Activated effector memory CD4-positive, alpha-beta T cell treated with Interleukin-2 at 50 U/mL for 16 hours (primary cell): ENCODE data around the gene MRPS18B.

Experiments
- DNase-seq: peaks from one replicate; pipeline ENCODE4 v3.0.0-alpha.2; 2020

Gene MRPS18B

DNA sequence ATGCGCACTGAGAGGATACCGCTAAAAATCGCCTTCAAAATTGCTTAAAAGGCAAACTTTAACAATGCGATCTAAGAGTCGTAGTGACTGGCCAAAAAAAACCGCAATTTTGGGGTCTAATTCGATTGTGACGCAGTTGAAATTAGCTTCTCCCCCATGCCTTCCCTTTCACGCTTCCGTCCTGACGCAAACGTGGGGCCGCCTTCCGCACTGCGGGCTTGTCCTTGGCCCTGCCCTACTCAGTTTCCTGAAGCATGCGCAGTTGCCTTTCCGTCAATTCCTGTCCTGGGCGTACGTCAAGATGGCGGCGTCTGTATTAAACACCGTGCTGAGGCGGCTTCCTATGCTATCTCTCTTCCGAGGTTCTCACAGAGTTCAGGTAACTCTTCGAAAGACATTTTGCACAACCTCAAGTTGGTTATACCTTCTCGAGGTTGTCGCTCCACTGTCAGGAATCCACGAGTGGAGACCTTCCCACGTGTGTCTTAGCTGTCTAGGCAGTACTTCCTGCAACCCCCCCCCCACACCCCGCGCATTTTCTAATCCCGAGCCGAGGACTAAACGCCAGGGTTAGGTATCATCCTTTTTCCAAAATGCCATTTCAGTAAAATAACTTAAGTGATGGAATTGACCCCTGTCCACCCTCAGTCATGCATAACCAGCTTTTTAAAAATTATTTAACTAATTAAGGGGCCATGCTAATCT, at the start of gene MRPS18B:
TSS of gene MRPS18B (plus strand) at position 276 of the 705 bp plus-strand sequence. CDS start at position 302, 26 bp downstream.
- peak; percentile 96 for DNase-seq

DNA sequence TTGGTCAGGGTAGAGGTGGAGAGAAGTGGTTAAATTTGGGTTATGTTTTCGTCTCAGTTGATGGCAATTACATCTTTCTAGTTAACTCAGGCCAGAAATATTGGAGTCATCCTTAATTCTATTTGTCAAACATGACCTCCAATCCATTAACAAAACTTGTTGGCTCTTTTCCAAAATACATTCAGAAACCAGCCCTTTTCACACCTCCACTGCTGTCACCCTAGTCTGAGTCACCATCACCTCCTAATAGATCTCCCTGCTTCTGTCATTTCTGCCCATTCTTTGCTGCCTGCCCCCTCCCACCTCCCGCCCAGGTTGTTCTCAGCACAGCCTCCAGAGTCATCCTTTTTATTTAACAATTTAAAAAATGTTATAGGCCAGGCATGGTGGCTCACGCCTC, 49.4 kb upstream of the MRPS18B start:
- no peak for DNase-seq

DNA sequence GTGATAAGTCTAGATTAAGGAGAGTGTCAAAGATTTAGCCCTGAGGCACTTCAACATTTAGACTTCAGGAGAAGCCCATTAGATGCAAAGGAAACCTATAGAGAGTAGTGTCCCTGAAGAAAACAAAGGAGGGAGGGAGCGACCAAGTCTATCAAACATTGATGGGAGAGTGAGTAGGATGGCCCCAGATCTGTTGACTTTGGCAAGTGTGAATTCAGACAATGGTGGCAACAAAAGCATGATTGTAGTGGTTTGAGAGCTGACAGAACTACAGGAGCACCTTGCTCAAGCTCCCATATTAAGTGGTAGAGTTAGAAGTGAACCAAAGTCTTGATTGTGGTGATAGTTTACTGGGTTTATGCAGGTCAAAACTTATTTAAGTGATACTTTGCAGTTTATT, 47.4 kb upstream of the MRPS18B start:
- DNase-seq = no peak

DNA sequence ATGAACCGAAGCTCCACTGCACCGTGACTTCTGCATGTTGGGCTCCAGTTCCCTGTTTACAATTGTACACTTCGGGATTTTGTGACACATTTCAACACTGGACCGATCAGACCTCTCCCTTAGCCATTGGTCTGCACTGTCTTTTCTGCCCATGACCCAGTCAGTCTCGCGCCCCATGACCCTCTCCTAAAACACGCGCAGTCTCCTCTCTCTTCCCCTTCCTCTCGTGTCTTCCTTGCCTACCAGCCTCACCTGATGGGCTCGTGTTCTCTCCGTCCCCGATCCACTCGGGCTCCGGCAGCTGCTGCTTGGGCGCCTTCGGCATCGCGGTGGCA, 46.9 kb upstream of the MRPS18B start:
- DNase-seq = no peak

DNA sequence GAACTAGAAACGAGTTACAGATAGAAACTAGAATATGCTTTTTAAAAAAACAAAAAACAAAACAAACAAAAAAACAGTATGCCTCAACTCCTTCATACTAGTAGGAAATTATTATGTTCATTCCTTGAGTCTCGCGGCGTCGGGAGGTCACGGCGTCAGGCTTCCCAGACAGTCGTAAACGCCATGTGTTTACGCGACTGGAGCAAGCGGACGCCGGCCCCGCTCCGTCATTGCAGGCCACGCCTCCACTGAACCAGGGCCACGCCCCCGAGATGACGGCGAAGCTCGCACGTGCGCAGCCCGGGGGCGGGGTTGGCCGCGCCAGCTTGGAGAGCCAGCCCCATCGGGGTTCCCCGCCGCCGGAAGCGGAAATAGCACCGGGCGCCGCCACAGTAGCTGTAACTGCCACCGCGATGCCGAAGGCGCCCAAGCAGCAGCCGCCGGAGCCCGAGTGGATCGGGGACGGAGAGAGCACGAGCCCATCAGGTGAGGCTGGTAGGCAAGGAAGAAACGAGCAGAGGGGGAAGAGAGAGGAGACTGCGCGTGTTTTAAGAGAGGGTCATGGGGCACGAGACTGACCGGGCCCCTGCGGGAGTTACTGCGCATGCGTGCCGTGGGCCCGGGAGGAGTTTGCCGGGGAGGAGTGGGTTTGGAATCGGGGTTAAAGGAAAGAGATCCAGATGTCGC, 46.4 kb upstream of the MRPS18B start, which contains the start of gene ABCF1:
TSS of gene ABCF1 (plus strand) at position 368 of the 687 bp plus-strand sequence. CDS start at position 414, 46 bp downstream.
- DNase-seq = peak; percentile 99

DNA sequence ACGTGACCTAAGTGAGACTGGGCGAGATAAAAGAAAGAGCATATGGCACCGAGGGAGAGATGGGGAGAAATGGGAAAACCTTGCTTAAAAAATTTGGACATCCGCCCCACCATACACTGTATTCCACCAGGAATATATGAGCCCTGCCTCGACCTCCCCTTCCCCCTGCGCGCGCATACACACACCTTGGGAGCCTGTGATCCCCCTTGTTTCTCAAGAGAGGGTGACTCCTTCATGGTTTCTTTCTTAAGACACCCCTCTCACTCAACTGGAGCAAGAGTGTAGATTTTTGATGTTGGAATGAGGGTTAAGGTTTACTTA, 45.9 kb upstream of the MRPS18B start:
- DNase-seq = no peak

DNA sequence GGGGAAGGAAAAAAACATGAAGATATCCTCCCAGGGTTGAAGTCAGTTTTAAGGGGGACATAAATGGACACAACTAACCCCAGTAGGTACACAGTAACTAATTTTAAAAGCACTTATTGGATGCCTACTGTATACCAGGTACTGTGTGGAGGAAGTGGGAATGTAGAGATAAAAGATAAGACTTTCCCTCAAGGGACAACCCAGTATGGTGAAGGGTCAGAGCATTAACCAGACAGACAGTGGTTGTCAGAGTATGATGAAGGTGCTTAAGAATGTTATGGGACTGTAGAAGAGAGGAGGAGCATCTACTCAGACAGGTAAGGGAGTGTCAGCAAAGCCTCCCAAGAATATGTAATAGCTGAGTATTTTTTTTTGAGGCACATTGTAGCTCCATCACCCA, 45.5 kb upstream of the MRPS18B start:
- DNase-seq = no peak

DNA sequence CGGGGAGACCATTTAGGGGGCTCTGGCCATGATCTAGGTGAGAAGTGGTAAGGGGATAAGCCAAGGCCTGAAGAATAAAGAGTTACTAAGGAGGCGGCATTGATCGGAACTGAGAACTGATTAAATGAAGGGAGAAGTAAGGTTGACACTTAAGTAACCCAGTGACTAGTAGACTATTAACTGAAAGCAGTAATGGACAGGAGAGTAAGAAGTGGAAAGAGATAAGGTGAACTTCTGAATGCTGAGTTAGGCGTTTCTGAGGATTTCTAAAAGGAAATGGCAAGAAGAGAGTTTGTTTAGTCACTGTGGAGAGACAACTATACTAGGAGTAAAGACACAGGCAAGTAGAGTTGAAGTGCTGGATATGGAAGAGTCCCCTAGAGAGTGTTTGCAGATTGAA, 44.5 kb upstream of the MRPS18B start:
- no peak for DNase-seq

DNA sequence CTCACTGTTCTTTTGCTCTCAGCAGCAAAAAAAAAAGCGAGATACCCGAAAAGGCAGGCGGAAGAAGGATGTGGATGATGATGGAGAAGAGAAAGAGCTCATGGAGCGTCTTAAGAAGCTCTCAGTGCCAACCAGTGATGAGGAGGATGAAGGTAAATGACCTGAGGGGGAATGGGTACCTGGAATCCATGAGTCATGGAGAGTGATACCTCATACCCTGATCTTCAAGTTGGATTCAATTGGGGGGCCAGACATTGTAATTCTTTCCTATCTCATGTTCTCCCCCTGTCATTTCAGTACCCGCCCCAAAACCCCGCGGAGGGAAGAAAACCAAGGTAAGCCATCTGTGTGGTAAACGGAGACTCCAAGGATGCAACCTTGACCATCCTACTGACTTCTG, 39.6 kb upstream of the MRPS18B start:
- no peak for DNase-seq

DNA sequence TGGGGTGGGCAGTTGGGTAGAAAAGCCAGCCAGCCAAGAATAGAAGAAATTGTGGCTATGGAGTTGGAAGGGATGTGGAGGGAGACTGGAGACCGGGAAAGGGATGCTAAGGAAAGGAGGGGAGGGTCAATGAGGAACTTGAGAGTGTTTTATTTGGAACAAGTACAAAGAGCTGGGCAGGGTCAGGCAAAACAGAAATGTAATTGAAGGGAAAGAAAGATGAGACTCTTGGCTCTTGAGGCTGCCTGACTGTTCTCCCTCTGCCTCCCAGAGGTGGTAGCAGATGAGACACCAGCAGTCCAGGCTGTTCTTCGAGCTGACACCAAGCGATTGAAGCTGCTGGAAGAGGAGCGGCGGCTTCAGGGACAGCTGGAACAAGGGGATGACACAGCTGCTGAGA, 33.7 kb upstream of the MRPS18B start:
- no peak for DNase-seq

DNA sequence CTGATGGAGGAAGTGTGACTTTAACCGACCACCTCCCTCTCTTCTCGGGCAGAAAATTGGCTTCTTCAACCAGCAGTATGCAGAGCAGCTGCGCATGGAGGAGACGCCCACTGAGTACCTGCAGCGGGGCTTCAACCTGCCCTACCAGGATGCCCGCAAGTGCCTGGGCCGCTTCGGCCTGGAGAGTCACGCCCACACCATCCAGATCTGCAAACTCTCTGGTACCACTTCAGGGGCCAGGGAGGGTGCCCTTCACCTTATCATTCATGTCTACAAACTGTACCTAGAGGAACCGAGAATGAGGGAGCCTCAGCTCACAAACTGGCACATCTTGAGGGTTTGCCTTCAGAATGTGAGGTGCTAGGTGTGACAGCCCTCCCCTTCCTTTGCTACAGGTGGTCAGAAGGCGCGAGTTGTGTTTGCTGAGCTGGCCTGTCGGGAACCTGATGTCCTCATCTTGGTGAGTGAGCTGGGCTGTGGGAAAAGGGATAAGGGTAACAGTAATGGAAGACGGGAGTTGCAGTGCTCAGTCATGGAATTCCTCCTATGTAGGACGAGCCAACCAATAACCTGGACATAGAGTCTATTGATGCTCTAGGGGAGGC, 27.8 kb upstream of the MRPS18B start:
- no peak for DNase-seq

DNA sequence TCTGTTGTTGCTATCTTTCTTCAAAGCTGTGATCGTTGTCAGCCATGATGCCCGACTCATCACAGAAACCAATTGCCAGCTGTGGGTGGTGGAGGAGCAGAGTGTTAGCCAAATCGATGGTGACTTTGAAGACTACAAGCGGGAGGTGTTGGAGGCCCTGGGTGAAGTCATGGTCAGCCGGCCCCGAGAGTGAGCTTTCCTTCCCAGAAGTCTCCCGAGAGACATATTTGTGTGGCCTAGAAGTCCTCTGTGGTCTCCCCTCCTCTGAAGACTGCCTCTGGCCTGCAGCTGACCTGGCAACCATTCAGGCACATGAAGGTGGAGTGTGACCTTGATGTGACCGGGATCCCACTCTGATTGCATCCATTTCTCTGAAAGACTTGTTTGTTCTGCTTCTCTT, 27.1 kb upstream of the MRPS18B start:
- no peak for DNase-seq

DNA sequence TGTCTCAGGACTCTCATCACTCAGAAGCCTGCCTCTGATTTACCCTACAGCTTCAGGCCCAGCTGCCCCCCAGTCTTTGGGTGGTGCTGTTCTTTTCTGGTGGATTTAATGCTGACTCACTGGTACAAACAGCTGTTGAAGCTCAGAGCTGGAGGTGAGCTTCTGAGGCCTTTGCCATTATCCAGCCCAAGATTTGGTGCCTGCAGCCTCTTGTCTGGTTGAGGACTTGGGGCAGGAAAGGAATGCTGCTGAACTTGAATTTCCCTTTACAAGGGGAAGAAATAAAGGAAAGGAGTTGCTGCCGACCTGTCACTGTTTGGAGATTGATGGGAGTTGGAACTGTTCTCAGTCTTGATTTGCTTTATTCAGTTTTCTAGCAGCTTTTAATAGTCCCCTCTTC, 26.6 kb upstream of the MRPS18B start:
- DNase-seq = no peak

DNA sequence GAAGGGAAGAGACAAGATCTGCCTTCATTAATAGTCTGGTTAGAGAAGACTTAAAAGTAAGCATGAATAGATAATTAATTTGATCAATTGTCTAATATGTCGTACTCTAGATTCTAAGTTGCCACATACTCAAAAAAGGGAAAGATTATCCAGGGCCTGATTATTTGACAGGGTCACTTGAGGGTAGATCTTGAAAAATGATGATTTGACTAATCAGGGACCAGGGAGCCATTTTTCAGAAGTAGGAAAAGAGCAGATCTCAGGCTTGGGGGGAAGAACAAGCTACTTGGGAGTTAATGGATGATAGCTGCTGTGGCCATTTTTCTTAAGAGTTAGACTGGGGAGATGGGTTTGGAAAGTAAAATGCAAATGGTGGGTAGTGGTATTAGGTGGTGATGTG, 25.4 kb upstream of the MRPS18B start:
- DNase-seq = no peak

DNA sequence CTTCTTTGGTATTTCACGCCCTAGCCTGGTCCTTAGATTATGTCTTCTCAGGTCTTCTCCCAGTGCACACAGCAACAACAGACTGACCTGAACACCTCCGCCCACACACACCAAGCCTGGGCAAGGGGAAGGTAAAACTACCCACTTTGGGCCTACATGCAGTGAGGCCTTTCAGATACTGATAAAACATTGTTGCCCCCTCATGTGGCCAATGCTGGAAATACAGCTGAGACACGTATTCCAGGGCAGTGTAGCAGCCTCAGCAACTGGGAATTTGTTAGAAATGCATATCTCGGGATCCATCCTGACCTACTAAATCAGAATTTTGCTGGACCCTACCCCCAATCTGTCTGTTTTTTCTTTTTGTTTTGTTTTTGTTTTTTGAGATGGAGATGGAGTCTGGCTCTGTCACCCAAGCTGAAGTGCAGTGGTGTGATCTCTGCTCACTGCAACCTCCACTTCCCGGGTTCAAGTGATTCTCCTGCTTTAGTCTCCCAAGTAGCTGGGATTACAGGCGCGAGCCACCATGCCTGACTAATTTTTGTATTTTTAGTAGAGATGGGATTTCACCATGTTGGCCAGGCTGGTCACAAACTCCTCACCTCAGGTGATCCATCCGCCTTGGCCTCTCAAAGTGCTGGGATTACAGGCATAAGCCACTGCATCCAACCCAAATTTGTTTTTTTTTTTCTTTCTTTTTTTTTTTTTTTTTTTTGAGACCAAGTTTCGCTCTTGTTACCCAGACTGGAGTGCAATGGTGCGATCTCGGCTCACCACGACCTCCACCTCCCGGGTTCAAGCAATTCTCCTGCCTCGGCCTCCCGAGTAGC, 20.1 kb upstream of the MRPS18B start:
- peak; percentile 58 for DNase-seq

DNA sequence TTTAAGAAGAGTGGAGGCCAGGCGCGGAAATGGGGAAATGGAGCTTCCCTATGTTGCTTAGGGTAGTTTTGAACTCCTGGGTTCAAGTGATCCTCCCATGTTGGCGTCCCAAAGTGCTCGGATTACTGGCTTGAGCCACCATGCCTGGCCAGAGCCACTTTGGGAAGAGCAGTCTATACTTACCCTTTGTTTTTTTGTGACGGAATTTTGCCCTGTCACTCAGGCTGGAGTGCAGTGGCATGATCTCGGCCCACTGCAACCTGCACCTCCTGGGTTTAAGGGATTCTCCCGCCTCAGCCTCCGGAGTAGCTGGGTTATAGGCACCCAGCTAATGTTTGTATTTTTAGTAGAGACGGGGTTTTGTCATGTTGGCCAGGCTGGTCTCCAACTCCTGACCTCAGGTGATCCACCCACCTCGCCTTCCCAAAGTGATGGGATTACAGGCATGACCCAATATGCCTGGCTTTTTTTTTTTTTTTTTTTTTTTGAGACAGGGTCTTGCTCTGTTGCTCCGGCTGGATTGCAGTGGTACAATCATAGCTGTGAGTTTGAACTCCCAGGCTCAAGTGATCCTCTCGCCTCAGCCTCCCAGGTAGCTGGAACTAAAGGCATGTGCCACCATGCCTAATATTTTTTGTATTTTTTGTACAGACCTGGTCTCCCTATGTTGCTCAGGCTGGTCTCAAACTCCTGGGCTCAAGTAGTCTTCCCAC, 18.6 kb upstream of the MRPS18B start:
- DNase-seq = no peak

DNA sequence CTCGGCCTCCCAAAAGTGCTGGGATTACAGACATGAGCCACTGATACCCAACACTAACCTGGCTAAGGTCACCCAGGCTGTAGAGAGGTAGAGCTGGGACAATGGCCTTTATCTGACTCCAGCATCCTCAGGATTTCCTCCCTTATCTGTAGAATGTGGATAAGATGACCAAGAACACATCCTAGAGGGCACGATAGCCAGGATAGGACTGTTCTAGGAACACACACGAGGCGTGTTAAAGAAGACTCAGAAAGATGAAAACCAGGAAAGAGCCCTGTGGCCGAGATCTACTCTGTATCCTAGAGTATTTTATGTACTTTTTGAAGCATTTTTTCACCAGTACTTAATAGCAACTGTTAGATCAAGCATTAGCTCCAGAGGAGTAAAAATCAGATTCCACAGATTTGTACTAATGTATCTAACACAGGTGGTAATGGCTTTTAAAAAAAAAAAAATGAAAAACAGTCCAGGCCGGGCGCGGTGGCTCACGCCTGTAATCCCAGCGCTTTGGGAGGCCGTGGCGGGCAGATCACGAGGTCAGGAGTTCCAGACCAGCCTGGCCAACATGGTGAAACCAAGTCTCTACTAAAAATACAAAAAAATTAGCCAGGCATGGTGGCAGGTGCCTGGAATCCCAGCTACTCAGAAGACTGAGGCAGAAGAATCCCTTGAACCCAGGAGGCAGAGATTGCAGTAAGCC, 17.9 kb upstream of the MRPS18B start:
- DNase-seq = no peak

DNA sequence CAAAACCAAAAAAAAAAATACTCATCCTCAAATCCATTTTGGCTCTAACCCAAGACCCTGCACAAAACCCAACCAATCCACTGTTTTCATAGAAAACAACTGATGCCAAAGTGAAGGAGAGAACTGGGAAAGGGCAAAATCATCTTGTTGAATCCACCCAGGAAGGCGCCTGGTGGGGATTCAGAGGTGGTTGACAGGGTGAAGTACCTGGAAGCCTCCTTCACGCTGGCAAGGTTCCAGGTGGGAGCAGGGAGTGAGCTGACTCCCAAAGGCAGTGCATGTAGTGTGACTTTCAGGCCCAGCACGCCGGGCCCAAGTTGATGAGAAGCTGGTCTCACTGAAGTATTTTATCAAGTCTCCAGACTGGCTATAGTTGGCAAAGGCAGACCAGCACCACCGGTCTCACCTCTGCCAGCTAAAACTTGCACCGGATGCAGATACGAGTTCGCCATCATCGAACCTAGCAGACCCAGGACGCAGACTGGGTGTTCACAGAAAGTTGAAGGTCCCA, 17.1 kb upstream of the MRPS18B start:
- DNase-seq = no peak

DNA sequence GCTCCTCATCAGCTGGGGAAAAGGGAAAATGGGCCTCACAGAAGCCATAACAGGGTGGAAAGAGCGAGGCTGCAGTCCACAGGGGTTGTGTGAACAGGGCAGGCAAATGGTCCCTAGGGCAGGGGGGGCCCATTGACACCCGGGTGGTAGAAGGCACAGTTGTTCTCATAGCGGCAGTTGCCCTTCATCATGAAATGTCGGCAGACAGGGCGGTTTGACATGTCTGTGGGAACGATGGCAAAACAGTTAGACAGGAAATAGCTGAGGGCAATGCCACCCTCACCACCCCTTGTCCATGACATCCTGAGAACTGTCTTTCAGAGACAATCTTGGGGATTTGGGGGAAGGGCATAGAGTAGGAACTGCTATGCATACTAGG, 16.2 kb upstream of the MRPS18B start:
- DNase-seq = no peak

DNA sequence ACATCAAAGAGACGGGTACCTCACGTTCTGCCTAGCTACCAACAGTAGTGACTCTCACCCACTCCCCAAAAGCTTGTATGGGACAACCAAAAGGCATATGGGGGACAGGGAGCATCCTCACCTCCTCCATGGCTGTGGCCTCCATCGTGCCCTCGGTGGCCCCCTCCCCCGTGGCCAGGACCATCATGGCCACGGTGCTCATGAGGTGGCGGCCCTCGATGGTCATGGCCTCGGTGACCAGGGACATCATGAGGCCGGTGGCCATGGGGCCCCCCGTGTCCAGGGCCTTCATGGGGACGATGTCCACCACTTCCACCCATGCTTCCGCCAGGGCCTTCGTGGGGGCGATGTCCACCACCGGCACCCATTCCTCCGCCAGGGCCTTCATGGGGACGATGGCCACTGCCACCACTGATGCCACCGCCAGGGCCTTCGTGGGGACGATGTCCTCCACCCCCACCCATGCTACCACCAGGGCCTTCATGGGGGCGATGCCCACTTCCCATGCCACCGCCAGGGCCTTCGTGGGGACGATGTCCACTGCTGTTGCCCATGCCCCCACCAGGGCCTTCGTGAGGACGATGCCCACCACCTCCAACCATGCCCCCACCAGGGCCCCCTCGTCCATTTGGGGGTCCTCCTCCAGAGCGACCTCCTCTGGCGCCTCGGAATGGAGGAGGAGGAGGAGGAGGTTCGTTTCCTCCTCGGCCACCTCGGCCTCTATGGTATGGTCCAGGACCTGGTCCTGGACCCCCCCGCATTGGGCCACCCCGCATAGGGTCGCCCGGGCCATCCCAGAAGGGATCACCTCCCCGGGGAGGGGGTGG, 15.6 kb upstream of the MRPS18B start:
- DNase-seq = no peak

DNA sequence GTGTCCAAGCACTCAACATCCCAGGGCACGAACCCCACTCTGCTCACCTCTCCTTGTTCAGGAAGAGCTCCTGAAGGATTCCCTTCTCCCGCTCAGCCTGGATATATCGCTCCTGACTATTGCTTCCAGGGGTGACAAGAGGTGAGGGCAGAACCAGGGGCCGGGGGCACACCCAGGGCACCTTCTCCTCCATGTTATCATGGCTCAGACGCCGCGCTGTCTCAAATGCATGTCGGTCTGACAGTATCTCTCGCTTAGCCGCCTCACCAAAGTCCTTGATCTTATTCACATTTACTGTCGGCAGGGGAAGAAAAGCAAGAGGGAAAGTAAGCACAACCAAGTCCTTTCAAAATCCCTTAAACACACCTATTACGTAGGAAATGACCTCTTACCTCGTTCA, 13.7 kb upstream of the MRPS18B start:
- no peak for DNase-seq
